GM12878 (cell line): ENCODE data around the gene MANEAL. TPM values are rescaled to one million over a fixed set of nuclear protein-coding genes. Genes with fewer than 3 reads are reported as not detected.

Source experiments
- ATAC-seq: fragments of 200-7000 bp; cut with Tn5 transposase; 3 replicates; pipeline ENCODE4 v1.9.1; 2020; ENCODE audit warnings: mild to moderate bottlenecking, moderate library complexity
- BruUV-seq: library from RNA; stranded (reverse); fragments of 400-500 nt; replicated peaks from 2 replicates; lab custom pipeline; 2021; lab: Mats Ljungman, UMichigan
- CTCF ChIA-PET: fragments of 300-600 bp; sonication (Branson Sonifier 250); formaldehyde crosslinking; extraction: SDS; loops from one replicate; lab custom pipeline; 2021; ENCODE audit warnings: inconsistent platforms; lab: Yijun Ruan, JAX
- POLR2A ChIA-PET: fragments of 350-600 bp; formaldehyde crosslinking; extraction: SDS; loops from one replicate; lab custom pipeline; 2021; ENCODE audit warnings: inconsistent platforms; lab: Charles Lee
- RAD21 ChIA-PET: fragments of 300-600 bp; sonication (Branson Sonifier 250); formaldehyde crosslinking; loops from one replicate; lab custom pipeline; 2023; ENCODE audit warnings: antibody characterized with exemption; ENCODE audit not compliant: unreplicated experiment; lab: Charles Lee
- SMC1A ChIA-PET: fragments of 300-600 bp; sonication (Branson Sonifier 250); formaldehyde crosslinking; loops from one replicate; lab custom pipeline; 2023; ENCODE audit not compliant: unreplicated experiment, uncharacterized antibody; lab: Charles Lee
- DNase-seq: peaks from one replicate; pipeline ENCODE4 v3.0.0-alpha.2; 2011; ENCODE audit warnings: low read depth, low spot score
- FAIRE-seq: peaks from 3 replicates; lab custom pipeline; 2011; peaks lifted over from hg19 to GRCh38; lab: Jason Lieb, UNC
- H2AFZ ChIP-seq: 2 replicates; pipeline ENCODE4 v1.6.0; 2011; ENCODE audit warnings: low read depth, low read length, control low read depth; ENCODE audit not compliant: control insufficient read depth
- H3K27ac ChIP-seq: 2 replicates; pipeline ENCODE4 v1.5.1; 2011; ENCODE audit warnings: control low read depth; ENCODE audit not compliant: control insufficient read depth, insufficient read depth
- H3K27me3 ChIP-seq, 2 experiments: replicated peaks in 1 of 2; 2 replicates each; pipeline versions ENCODE4 v1.6.0 to v1.6.1; 2011; ENCODE audit warnings: low read length in 1 of 2; ENCODE audit not compliant: control insufficient read depth in 2 of 2, insufficient read depth in 2 of 2
- H3K36me3 ChIP-seq, 2 experiments: 2 replicates each; pipeline ENCODE4 v1.5.1; 2011; ENCODE audit warnings: low read length in 1 of 2; ENCODE audit not compliant: control insufficient read depth in 2 of 2, insufficient read depth in 2 of 2
- H3K4me1 ChIP-seq: 2 replicates; pipeline ENCODE4 v1.6.1; 2011; ENCODE audit warnings: mild to moderate bottlenecking, low read length, moderate library complexity, mixed read lengths; ENCODE audit not compliant: control insufficient read depth, insufficient read depth
- H3K4me2 ChIP-seq: 2 replicates; pipeline ENCODE4 v1.6.0; 2011; ENCODE audit warnings: control low read depth; ENCODE audit not compliant: control insufficient read depth, insufficient read depth
- H3K4me3 ChIP-seq: fragments of 200-600 bp; sonication (generic); 2 replicates; pipeline ENCODE4 v1.5.1; 2016
- H3K79me2 ChIP-seq: 2 replicates; pipeline ENCODE4 v1.6.0; 2011; ENCODE audit warnings: low read length; ENCODE audit not compliant: control insufficient read depth, insufficient read depth
- H3K9ac ChIP-seq: 2 replicates; pipeline ENCODE4 v1.8.0; 2011; ENCODE audit warnings: low read length, control low read depth, mixed read lengths; ENCODE audit not compliant: control insufficient read depth, insufficient read depth
- H3K9me3 ChIP-seq: replicated peaks from 3 replicates; pipeline ENCODE4 v1.5.1; 2011; ENCODE audit warnings: mild to moderate bottlenecking, low read length; ENCODE audit not compliant: control insufficient read depth, insufficient read depth
- H4K20me1 ChIP-seq: 2 replicates; pipeline ENCODE4 v1.6.0; 2011; ENCODE audit not compliant: control insufficient read depth, insufficient read depth
- BMI1 ChIP-seq: fragments of 450-650 bp; IDR thresholded peaks from 2 replicates; pipeline ENCODE4 v1.6.1; 2016; ENCODE audit warnings: mild to moderate bottlenecking, moderate library complexity, borderline replicate concordance
- BRCA1 ChIP-seq: IDR thresholded peaks from 2 replicates; pipeline ENCODE4 v1.6.1; 2011; ENCODE audit warnings: low read depth, low read length, improper control_type of control experiment
- CREB1 ChIP-seq: IDR thresholded peaks from 2 replicates; pipeline ENCODE4 v1.6.1; 2012; ENCODE audit warnings: low read depth, mild to moderate bottlenecking, inconsistent platforms
- DPF2 ChIP-seq: fragments of 450-650 bp; IDR thresholded peaks from 2 replicates; pipeline ENCODE4 v1.6.1; 2017; ENCODE audit warnings: mild to moderate bottlenecking
- POU2F2 ChIP-seq: IDR thresholded peaks from 3 replicates; pipeline ENCODE4 v1.6.1; 2011; ENCODE audit warnings: low read depth, mild to moderate bottlenecking, low read length, borderline replicate concordance
- RAD21 ChIP-seq: IDR thresholded peaks from 2 replicates; pipeline ENCODE4 v1.6.1; 2011; ENCODE audit warnings: mild to moderate bottlenecking, low read depth, low read length, moderate library complexity; ENCODE audit not compliant: insufficient read depth
- RUNX3 ChIP-seq: IDR thresholded peaks from 2 replicates; pipeline ENCODE4 v1.6.1; 2012; ENCODE audit warnings: low read length, inconsistent platforms
- SMC3 ChIP-seq: IDR thresholded peaks from 2 replicates; pipeline ENCODE4 v1.6.1; 2011; ENCODE audit warnings: low read length, improper control_type of control experiment, borderline replicate concordance
- SREBF1 ChIP-seq: IDR thresholded peaks from 2 replicates; pipeline ENCODE4 v1.6.1; 2012; ENCODE audit warnings: mild to moderate bottlenecking, low read length
- TCF3 ChIP-seq: IDR thresholded peaks from 2 replicates; pipeline ENCODE4 v1.6.1; 2012; ENCODE audit warnings: low read depth, mild to moderate bottlenecking, low read length, borderline replicate concordance; ENCODE audit not compliant: insufficient read depth
- YY1 ChIP-seq: IDR thresholded peaks from 2 replicates; pipeline ENCODE4 v1.6.1; 2011; ENCODE audit warnings: low read depth, mild to moderate bottlenecking, low read length
- WGBS: methylation state at CpG from one replicate; pipeline ENCODE4 v1.1.6; 2016; ENCODE audit warnings: low lambda C conversion rate; ENCODE audit not compliant: insufficient replicate concordance, insufficient coverage; ENCODE audit errors: missing lambda C conversion rate; 5-methylcytosine and 5-hydroxymethylcytosine counted together
- in situ Hi-C: fragments of 300-500 bp; cut with MboI; formaldehyde crosslinking; loops from 9 replicates; pipeline ENCODE4 v1.14.3; 2018; ENCODE audit warnings: mixed read lengths
- intact Hi-C: fragments of 100-400 bp; cut with micrococcal nuclease; formaldehyde crosslinking; loops from one replicate; pipeline ENCODE4 v1.14.2; 2022; ENCODE audit not compliant: unreplicated experiment
- polyA plus RNA-seq, 11 experiments: library from polyadenylated mRNA; depleted of rRNA in 4 of 11; unstranded in 6 of 11; stranded (reverse) in 5 of 11; fragments of >200 nt; fragmentation: Nextera tagmentation in 4 of 11; fragmentation: Illumina TruSeq in 1 of 11; extraction: Ambion mirVana in 4 of 11; extraction: Trizol in 1 of 11; gene quantifications; 1 replicate in 1 of 11; 2 replicates in 10 of 11; pipeline versions ENCODE4 v1.2.1 to v1.2.3, GENCODE V29; 2011 to 2016; ENCODE audit warnings: inconsistent platforms in 2 of 11, missing spikeins in 2 of 11, low read depth in 1 of 11
- total RNA-seq, 4 experiments: library from RNA; depleted of rRNA in 3 of 4; stranded (reverse); fragments of >200 nt in 3 of 4; fragmentation: Illumina TruSeq in 1 of 4; extraction: Trizol in 1 of 4; gene quantifications; 2 replicates each; pipeline versions ENCODE4 v1.2.1 to v1.2.3, GENCODE V29; 2013 to 2021
- TF ChIP-seq, protein P1 (sequence below), 3 experiments: IDR thresholded peaks in 2 of 3; conservative IDR thresholded peaks in 1 of 3; 2 replicates each; pipeline ENCODE4 v1.5.1; 2011; ENCODE audit warnings: low read depth in 3 of 3, low read length in 3 of 3, mild to moderate bottlenecking in 3 of 3, control low read depth in 2 of 3, moderate library complexity in 2 of 3, inconsistent platforms in 1 of 3, mixed read lengths in 1 of 3; ENCODE audit not compliant: control insufficient read depth in 2 of 3, insufficient read depth in 1 of 3; ENCODE audit errors: extremely low read depth in 1 of 3
- TF ChIP-seq, protein P2 (sequence below): IDR thresholded peaks from 2 replicates; pipeline ENCODE4 v1.6.1; 2012; ENCODE audit warnings: improper control_type of control experiment, low read depth, low read length; ENCODE audit not compliant: insufficient replicate concordance

Gene MANEAL
- total and polyA plus RNA-seq, 10 of the 15 experiments (the other 5 are each of a cell fraction or from before 2014, with no cell fraction given), result 0.83 to 11.1 (median 5.7) TPM

DNA sequence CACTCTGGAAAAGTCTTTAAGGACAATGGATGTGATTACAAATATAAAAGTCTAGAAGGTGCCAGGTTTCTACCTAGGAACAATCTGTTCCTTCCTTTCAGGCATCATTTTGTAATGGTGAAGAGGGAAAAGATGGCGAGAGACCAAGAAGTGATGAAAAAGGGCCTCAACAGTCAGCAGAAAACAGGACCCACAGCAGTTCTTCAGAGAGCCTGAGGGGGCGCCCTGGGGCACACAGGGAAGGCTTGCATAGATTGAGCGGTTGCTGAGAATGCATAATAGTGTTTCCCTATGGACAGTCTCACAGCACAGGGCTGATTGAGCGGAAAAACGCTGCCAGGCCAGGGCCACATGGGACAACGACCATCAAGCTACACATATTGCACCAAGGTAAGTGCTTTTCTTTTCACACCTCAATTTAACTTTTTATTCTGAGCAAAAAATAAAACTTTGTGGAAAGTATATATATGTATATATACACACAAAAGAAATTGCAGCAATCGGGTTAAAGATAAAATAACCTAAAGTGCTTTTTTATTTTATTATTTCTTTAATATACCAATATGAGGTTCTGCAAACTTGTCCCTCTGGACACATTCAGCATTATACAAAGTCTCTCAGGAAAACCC lies 17.5 kb downstream of the MANEAL start:
- WGBS, result 22% methylated on average over 7 of the region's 7 CpGs
- Histone ChIP-seq H3K4me2 (no peak overlapping the region), H3K4me3 (no peak overlapping the region), H3K79me2 (peaks cover 25% of the 10 kb centered on the region), H2AFZ (no peak overlapping the region), H3K9me3 (no peaks in the 10 kb centered on the region), H3K9ac (no peak overlapping the region), H3K36me3 (peaks cover 9 to 11% of the 10 kb centered on the region in 2 experiments; a peak in 3 of 4 replicates), H3K27me3 (no peaks in the 10 kb centered on the region), H4K20me1 (no peaks in the 10 kb centered on the region), H3K27ac (no peak overlapping the region), H3K4me1 (peaks cover 11% of the 10 kb centered on the region)
- POLR2A ChIA-PET, result no interaction called here
- TF ChIP-seq RAD21 (peak; percentile 69), BMI1 (no peak), RUNX3 (no peak), POU2F2 (peak; percentile 64; the same call in 1 of the 3 replicates), YY1 (peak; percentile 77; the same call in 1 of the 2 replicates), TCF3 (no peak), SMC3 (peak; percentile 38; the same call in 1 of the 2 replicates), DPF2 (no peak), BRCA1 (no peak), SREBF1 (no peak), CREB1 (peak; percentile 28; the same call in 1 of the 2 replicates)
- TF ChIP-seq, protein P1, sequence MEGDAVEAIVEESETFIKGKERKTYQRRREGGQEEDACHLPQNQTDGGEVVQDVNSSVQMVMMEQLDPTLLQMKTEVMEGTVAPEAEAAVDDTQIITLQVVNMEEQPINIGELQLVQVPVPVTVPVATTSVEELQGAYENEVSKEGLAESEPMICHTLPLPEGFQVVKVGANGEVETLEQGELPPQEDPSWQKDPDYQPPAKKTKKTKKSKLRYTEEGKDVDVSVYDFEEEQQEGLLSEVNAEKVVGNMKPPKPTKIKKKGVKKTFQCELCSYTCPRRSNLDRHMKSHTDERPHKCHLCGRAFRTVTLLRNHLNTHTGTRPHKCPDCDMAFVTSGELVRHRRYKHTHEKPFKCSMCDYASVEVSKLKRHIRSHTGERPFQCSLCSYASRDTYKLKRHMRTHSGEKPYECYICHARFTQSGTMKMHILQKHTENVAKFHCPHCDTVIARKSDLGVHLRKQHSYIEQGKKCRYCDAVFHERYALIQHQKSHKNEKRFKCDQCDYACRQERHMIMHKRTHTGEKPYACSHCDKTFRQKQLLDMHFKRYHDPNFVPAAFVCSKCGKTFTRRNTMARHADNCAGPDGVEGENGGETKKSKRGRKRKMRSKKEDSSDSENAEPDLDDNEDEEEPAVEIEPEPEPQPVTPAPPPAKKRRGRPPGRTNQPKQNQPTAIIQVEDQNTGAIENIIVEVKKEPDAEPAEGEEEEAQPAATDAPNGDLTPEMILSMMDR (IDR thresholded peaks at IDR 0.05 in 2 of 3, conservative IDR thresholded peaks at IDR 0.05 in 1 of 3; ENCODE audit: control insufficient read depth in 2 of 3, extremely low read depth in 1 of 3, insufficient read depth in 1 of 3, low read depth in 3 of 3, low read length in 3 of 3), result peak; percentile 84 to 96 (median 94)
- TF ChIP-seq, protein P2, sequence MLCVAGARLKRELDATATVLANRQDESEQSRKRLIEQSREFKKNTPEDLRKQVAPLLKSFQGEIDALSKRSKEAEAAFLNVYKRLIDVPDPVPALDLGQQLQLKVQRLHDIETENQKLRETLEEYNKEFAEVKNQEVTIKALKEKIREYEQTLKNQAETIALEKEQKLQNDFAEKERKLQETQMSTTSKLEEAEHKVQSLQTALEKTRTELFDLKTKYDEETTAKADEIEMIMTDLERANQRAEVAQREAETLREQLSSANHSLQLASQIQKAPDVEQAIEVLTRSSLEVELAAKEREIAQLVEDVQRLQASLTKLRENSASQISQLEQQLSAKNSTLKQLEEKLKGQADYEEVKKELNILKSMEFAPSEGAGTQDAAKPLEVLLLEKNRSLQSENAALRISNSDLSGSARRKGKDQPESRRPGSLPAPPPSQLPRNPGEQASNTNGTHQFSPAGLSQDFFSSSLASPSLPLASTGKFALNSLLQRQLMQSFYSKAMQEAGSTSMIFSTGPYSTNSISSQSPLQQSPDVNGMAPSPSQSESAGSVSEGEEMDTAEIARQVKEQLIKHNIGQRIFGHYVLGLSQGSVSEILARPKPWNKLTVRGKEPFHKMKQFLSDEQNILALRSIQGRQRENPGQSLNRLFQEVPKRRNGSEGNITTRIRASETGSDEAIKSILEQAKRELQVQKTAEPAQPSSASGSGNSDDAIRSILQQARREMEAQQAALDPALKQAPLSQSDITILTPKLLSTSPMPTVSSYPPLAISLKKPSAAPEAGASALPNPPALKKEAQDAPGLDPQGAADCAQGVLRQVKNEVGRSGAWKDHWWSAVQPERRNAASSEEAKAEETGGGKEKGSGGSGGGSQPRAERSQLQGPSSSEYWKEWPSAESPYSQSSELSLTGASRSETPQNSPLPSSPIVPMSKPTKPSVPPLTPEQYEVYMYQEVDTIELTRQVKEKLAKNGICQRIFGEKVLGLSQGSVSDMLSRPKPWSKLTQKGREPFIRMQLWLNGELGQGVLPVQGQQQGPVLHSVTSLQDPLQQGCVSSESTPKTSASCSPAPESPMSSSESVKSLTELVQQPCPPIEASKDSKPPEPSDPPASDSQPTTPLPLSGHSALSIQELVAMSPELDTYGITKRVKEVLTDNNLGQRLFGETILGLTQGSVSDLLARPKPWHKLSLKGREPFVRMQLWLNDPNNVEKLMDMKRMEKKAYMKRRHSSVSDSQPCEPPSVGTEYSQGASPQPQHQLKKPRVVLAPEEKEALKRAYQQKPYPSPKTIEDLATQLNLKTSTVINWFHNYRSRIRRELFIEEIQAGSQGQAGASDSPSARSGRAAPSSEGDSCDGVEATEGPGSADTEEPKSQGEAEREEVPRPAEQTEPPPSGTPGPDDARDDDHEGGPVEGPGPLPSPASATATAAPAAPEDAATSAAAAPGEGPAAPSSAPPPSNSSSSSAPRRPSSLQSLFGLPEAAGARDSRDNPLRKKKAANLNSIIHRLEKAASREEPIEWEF, result no peak
- in situ Hi-C loops (no loop called here), intact Hi-C loops (loop anchor here (1.0 kb wide), 1 partner anchor 48 kb away; the partner anchor contains the start of gene MTF1)
- ATAC-seq (peak; percentile 64), FAIRE-seq (peak; percentile 93), DNase-seq (no peak)
- BruUV-seq, result no TSS peak
- SMC1A ChIA-PET, result interaction anchor here (0.7 kb wide), 1 partner anchor 48 kb away, joined by 3 read pairs; the partner anchor contains the start of gene MTF1
- CTCF ChIA-PET, result interaction anchor here (0.9 to 2.9 kb wide), 3 partner anchors 26 to 49 kb away, joined by 3 to 13 read pairs (median 3); partner anchors contain the start of gene MTF1
- RAD21 ChIA-PET, result no interaction called here
